AG04450 (cell line): Measurements from ENCODE around the gene FNDC3B. TPM values are rescaled to one million over a fixed set of nuclear protein-coding genes. Genes with fewer than 3 reads are reported as not detected.

ENCODE experiments used
- CTCF ChIA-PET: fragments of 300-600, 350-600 bp; formaldehyde crosslinking; extraction: SDS; loops from one replicate; lab custom pipeline; 2022; ENCODE audit warnings: antibody characterized with exemption, inconsistent platforms; lab: Charles Lee
- POLR2A ChIA-PET: fragments of 350-600 bp; formaldehyde crosslinking; extraction: SDS; loops from one replicate; lab custom pipeline; 2021; ENCODE audit warnings: antibody characterized with exemption, inconsistent platforms; lab: Yijun Ruan, JAX
- DNase-seq: peaks from one replicate; pipeline ENCODE4 v3.0.0-alpha.2; 2011; ENCODE audit warnings: low read depth, low spot score
- H3K27ac ChIP-seq: one replicate; pipeline ENCODE4 v1.5.1; 2012; ENCODE audit warnings: low read depth, low read length, control low read depth
- H3K27me3 ChIP-seq: one replicate; pipeline ENCODE4 v1.6.0; 2012; ENCODE audit warnings: low read length; ENCODE audit not compliant: control insufficient read depth, insufficient read depth
- H3K4me3 ChIP-seq: 2 replicates; pipeline ENCODE4 v1.5.1; 2011; ENCODE audit warnings: mild to moderate bottlenecking, low read depth, low read length, control low read depth
- H3K9me3 ChIP-seq: 2 replicates; pipeline ENCODE4 v1.5.1; 2012; ENCODE audit warnings: low read length; ENCODE audit not compliant: control insufficient read depth, insufficient read depth
- CTCF ChIP-seq: IDR thresholded peaks from 2 replicates; pipeline ENCODE4 v1.5.1; 2011; ENCODE audit warnings: low read depth, low read length, control low read depth, inconsistent platforms
- polyA plus RNA-seq: library from polyadenylated mRNA; depleted of rRNA; stranded (reverse); fragments of >200 nt; gene quantifications from 2 replicates; pipeline ENCODE4 v1.2.3, GENCODE V29; 2011

Gene FNDC3B
- polyA plus RNA-seq, 1 experiment: 39.5 TPM

GRCh38 chr3:172079326-172079976 lies 40.1 kb downstream of the FNDC3B start:
- no peak overlapping the region for H3K4me3 ChIP-seq
- ChIA-PET CTCF (no interaction called here), POLR2A (no interaction called here)
- H3K27me3 ChIP-seq: no peaks in the 10 kb centered on the region
- H3K9me3 ChIP-seq: no peaks in the 10 kb centered on the region
- no peak overlapping the region for H3K27ac ChIP-seq
- no peak for DNase-seq
- TF ChIP-seq CTCF: no peak

- no peaks in the 10 kb centered on the region for H3K9me3 ChIP-seq
- no peak for TF ChIP-seq CTCF
- ChIA-PET POLR2A (no interaction called here), CTCF (no interaction called here)
- H3K27ac ChIP-seq: no peak overlapping the region
- no peaks in the 10 kb centered on the region for H3K27me3 ChIP-seq
- DNase-seq: no peak
- H3K4me3 ChIP-seq: no peak overlapping the region
Measured at GRCh38 chr3:172080503-172080902, 41.1 kb downstream of the FNDC3B start.

GRCh38 chr3:172082269-172082668 lies 42.9 kb downstream of the FNDC3B start:
- ChIA-PET CTCF (no interaction called here), POLR2A (no interaction called here)
- no peaks in the 10 kb centered on the region for H3K27me3 ChIP-seq
- H3K4me3 ChIP-seq: no peak overlapping the region
- peak overlapping the region; percentile 80 for H3K27ac ChIP-seq
- no peaks in the 10 kb centered on the region for H3K9me3 ChIP-seq
- no peak for TF ChIP-seq CTCF
- peak; percentile 87 for DNase-seq

DNA sequence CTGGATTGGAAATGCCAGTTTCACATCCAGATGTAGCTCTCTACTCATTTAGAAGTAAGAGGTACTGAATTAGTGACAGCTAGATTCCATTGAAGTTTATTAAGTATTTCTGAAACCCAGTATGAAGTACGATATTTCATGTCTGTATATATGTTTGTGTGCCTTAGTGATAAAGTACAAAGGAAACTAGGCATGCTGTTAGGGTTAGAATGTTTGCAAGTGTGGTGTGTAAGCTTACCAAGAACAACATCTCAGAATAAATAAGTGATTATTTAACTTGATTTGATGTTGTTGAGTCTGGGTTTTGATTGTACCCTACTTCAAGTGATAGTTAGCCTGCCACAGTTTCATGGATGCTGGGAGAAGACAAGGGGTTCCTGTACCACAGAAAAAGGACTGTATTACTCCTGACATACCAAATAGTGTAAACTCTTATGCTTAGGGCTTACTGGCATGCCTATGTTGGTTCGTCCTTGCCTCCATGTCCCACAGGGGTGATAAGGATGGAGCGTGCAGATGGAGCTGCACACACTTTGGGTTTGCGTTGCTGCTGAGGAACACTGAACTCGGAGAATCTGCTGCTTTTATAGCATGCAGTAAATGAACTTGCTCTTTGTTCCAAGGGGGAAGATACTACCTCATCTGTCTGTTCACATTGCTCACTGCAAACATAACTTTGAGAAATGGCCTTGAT lies 43.6 kb downstream of the FNDC3B start:
- ChIA-PET POLR2A (no interaction called here), CTCF (no interaction called here)
- H3K27me3 ChIP-seq: no peaks in the 10 kb centered on the region
- peak overlapping the region; percentile 80 for H3K27ac ChIP-seq
- no peak for TF ChIP-seq CTCF
- H3K9me3 ChIP-seq: no peaks in the 10 kb centered on the region
- no peak for DNase-seq
- no peak overlapping the region for H3K4me3 ChIP-seq

DNA sequence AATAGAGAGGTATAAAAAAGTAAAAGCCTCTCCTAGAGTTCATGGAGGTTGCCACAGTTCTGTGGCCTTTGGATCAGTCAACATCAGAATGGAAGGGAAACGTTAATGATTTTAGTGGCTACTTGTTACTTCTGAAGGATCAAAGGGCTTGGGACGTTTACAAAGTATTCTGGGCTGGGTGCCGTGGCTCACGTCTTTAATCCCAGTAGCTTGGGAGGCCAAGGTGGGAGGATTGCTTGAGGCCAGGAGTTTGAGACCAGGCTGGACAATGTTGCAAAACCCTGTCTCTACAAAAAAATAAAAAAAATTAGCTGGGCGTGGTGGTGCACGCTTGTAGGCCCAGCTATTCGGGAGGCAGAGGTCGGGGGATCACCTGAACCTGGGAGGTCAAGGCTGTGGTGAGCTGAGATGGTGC lies 44.6 kb downstream of the FNDC3B start:
- CTCF ChIA-PET: no interaction called here

More for the DNA sequence above, 44.6 kb downstream of the FNDC3B start:
- Histone ChIP-seq H3K27me3 (no peaks in the 10 kb centered on the region), H3K27ac (no peak overlapping the region), H3K9me3 (no peaks in the 10 kb centered on the region), H3K4me3 (no peak overlapping the region)
- no peak for TF ChIP-seq CTCF
- DNase-seq: no peak
- POLR2A ChIA-PET: no interaction called here
